ENCODE data around the gene CCL2.

The CCL2 gene

GRCh38 chr17:34303606-34304005 lies 48.5 kb downstream of the CCL2 start:
- Mint-ChIP-seq H3K9me3 (no peaks in the 10 kb centered on the region), H3K4me1 (peaks cover 47% of the 10 kb centered on the region)

GRCh38 chr17:34305061-34305460 lies 50.0 kb downstream of the CCL2 start:
- no peaks in the 10 kb centered on the region for H3K36me3 Mint-ChIP-seq (ENCODE audit: low read depth)
- H3K27me3 Mint-ChIP-seq (ENCODE audit: low read depth), result peaks cover 8% of the 10 kb centered on the region
- no peak overlapping the region for H3K27ac Mint-ChIP-seq
- peaks cover 41% of the 10 kb centered on the region for H3K4me1 Mint-ChIP-seq
- H3K4me3 Mint-ChIP-seq, result no peak overlapping the region
- no peaks in the 10 kb centered on the region for H3K9me3 Mint-ChIP-seq
- TF ChIP-seq CTCF (IDR thresholded peaks at IDR 0.05; ENCODE audit: unreplicated experiment in 3 of 3), result no peak

More at GRCh38 chr17:34303606-34304005, 48.5 kb downstream of the CCL2 start:
- no peak for TF ChIP-seq CTCF (IDR thresholded peaks at IDR 0.05; ENCODE audit: unreplicated experiment in 3 of 3)
- Mint-ChIP-seq H3K27me3 (ENCODE audit: low read depth) (peaks cover 12% of the 10 kb centered on the region), H3K4me3 (no peak overlapping the region), H3K27ac (no peak overlapping the region), H3K36me3 (ENCODE audit: low read depth) (no peaks in the 10 kb centered on the region)

GRCh38 chr17:34305606-34306005 lies 50.5 kb downstream of the CCL2 start:
- Mint-ChIP-seq H3K36me3 (ENCODE audit: low read depth) (no peaks in the 10 kb centered on the region), H3K27me3 (ENCODE audit: low read depth) (peaks cover 8% of the 10 kb centered on the region), H3K4me3 (no peak overlapping the region), H3K9me3 (no peaks in the 10 kb centered on the region), H3K27ac (no peak overlapping the region), H3K4me1 (peaks cover 40% of the 10 kb centered on the region)
- TF ChIP-seq CTCF (IDR thresholded peaks at IDR 0.05; ENCODE audit: unreplicated experiment in 3 of 3), result no peak

- no peaks in the 10 kb centered on the region for H3K36me3 Mint-ChIP-seq (ENCODE audit: low read depth)
- H3K4me1 Mint-ChIP-seq, result peaks cover 33% of the 10 kb centered on the region
- peak overlapping the region in 2 of 3 experiments; percentile 2 to 11 for H3K27ac Mint-ChIP-seq
- peak in 1 of 3 experiments; percentile 9 for TF ChIP-seq CTCF (IDR thresholded peaks at IDR 0.05; ENCODE audit: unreplicated experiment in 3 of 3)
- no peaks in the 10 kb centered on the region for H3K9me3 Mint-ChIP-seq
- H3K27me3 Mint-ChIP-seq (ENCODE audit: low read depth), result peaks cover 8% of the 10 kb centered on the region
- H3K4me3 Mint-ChIP-seq, result no peak overlapping the region
Observed at GRCh38 chr17:34306466-34306865, 51.4 kb downstream of the CCL2 start.
